ENCODE data around the gene SERPINB6. TPM values are rescaled to one million over a fixed set of nuclear protein-coding genes. Genes with fewer than 3 reads are reported as not detected.

SERPINB6 gene
- total RNA-seq, 3 donors from 2014 or later (not counting 1 experiment from before 2014, with no cell fraction given): 120 to 135 (median 129) TPM

GRCh38 chr6:2900821-2901644 lies 70.3 kb downstream of the SERPINB6 start:
- Mint-ChIP-seq H3K4me3 (peak overlapping the region; percentile 99), H3K9me3 (no peaks in the 10 kb centered on the region), H3K27me3 (ENCODE audit: low read depth in 2 of 2) (no peaks in the 10 kb centered on the region), H3K4me1 (peaks cover 55 to 56% of the 10 kb centered on the region in 2 donors), H3K27ac (peak overlapping the region; percentile 89 to 95), H3K36me3 (peaks cover 15% of the 10 kb centered on the region)
- DNase-seq (peak in 1 of 2 donors; percentile 39), ATAC-seq (peak; percentile 17 to 36 (median 31))
- no peaks in the 10 kb centered on the region for H3K9me3 ChIP-seq (ENCODE audit: control insufficient read depth, insufficient read depth, low read length)
- H3K27me3 ChIP-seq (ENCODE audit: control insufficient read depth, insufficient read depth, low read length): no peaks in the 10 kb centered on the region
- H3K4me3 ChIP-seq (ENCODE audit: low read length): peak overlapping the region; percentile 97
- H3K36me3 ChIP-seq (ENCODE audit: control insufficient read depth, insufficient read depth, low read length): peaks cover 25% of the 10 kb centered on the region
- 43% methylated on average over 9 of the region's 12 CpGs for WGBS (ENCODE audit: insufficient coverage)
- H3K4me1 ChIP-seq (ENCODE audit: control insufficient read depth, insufficient read depth, low read length): peaks cover 47% of the 10 kb centered on the region
- intact Hi-C loops (cut with micrococcal nuclease): loop anchor here (5.0 kb wide), 1 partner anchor 41 kb away; no protein-coding TSS in a partner anchor
- H3K27ac ChIP-seq (ENCODE audit: low read length): no peak overlapping the region
- no peak for TF ChIP-seq CTCF (IDR thresholded peaks at IDR 0.05)

DNA sequence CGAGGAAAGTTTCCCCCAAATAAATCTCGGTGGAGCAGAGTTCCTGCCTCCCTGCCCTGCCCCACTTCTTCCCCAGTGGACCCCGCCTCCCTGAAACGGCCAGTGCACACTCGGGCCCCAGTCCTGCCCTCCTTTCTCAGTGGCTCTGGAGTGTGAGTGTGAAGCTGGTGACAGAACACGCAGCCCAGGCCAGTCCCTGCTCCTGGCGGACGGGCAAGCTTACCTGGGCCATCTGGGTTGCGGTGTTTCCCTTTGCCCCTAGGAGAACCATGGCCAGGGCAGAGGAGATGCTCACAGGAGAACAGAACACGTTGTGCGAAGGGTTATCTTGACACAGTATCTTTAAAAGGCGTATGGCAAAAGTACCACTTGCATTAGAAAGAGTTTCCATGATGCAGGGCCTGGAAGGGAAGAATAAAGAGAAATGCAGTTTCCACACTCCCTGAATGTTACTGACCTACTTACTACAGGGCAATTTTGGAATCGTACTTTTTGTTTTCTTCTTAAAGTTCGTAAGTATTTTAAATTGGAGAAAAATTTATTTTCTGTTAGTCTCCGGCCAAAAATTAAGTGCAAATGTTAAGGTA lies 71.1 kb downstream of the SERPINB6 start:
- Histone ChIP-seq H3K27ac (ENCODE audit: low read length) (peak overlapping the region; percentile 13), H3K4me1 (ENCODE audit: control insufficient read depth, insufficient read depth, low read length) (peaks cover 47% of the 10 kb centered on the region), H3K9me3 (ENCODE audit: control insufficient read depth, insufficient read depth, low read length) (no peaks in the 10 kb centered on the region), H3K27me3 (ENCODE audit: control insufficient read depth, insufficient read depth, low read length) (no peaks in the 10 kb centered on the region), H3K36me3 (ENCODE audit: control insufficient read depth, insufficient read depth, low read length) (peaks cover 32% of the 10 kb centered on the region), H3K4me3 (ENCODE audit: low read length) (peak overlapping the region; percentile 97)
- H3K27me3 Mint-ChIP-seq (ENCODE audit: low read depth in 2 of 2): no peaks in the 10 kb centered on the region
- intact Hi-C loops (cut with micrococcal nuclease): loop anchor here (5.0 kb wide), 1 partner anchor 42 kb away; no protein-coding TSS in a partner anchor
- no peaks in the 10 kb centered on the region for H3K9me3 Mint-ChIP-seq
- peaks cover 18% of the 10 kb centered on the region for H3K36me3 Mint-ChIP-seq
- peak in 1 of 2 donors; percentile 27 for DNase-seq
- peak overlapping the region; percentile 99 for H3K4me3 Mint-ChIP-seq
- WGBS (ENCODE audit: insufficient coverage): 61% methylated on average over 14 of the region's 15 CpGs
- peaks cover 57 to 59% of the 10 kb centered on the region in 2 donors for H3K4me1 Mint-ChIP-seq
- H3K27ac Mint-ChIP-seq: peak overlapping the region; percentile 89 to 95
- TF ChIP-seq CTCF (IDR thresholded peaks at IDR 0.05): no peak
- ATAC-seq: no peak

DNA sequence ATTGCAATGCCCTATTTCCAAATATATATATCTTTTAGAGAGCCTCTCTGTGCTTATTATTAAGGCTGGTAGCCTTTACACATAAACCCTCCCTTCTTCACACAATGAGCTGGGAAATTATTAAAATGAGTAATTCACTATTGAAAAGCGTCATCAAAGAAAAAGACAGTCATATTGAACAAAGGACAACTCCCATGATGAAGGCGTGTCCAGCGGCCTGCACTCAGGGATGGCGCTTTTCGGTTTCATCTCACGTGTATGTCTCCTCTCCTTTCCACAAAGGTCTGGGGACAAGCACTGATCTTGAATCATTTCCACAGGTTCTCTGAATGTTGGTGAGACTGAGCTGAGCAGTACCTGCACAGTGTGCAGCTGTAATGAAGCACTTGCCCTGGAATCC lies 71.8 kb downstream of the SERPINB6 start:
- Mint-ChIP-seq H3K27me3 (ENCODE audit: low read depth in 2 of 2) (no peaks in the 10 kb centered on the region), H3K9me3 (no peaks in the 10 kb centered on the region), H3K27ac (peak overlapping the region; percentile 81 to 89), H3K4me1 (peaks cover 57 to 59% of the 10 kb centered on the region in 2 donors), H3K36me3 (peaks cover 18% of the 10 kb centered on the region), H3K4me3 (peak overlapping the region; percentile 99)
- ATAC-seq (no peak), DNase-seq (peak in 1 of 2 donors; percentile 41)
- H3K27ac ChIP-seq (ENCODE audit: low read length): no peak overlapping the region
- H3K4me1 ChIP-seq (ENCODE audit: control insufficient read depth, insufficient read depth, low read length): peaks cover 47% of the 10 kb centered on the region
- intact Hi-C loops (cut with micrococcal nuclease): no loop called here
- no peak overlapping the region for H3K4me3 ChIP-seq (ENCODE audit: low read length)
- TF ChIP-seq CTCF (IDR thresholded peaks at IDR 0.05): no peak
- no peaks in the 10 kb centered on the region for H3K9me3 ChIP-seq (ENCODE audit: control insufficient read depth, insufficient read depth, low read length)
- no peaks in the 10 kb centered on the region for H3K27me3 ChIP-seq (ENCODE audit: control insufficient read depth, insufficient read depth, low read length)
- whole genome bisulfite sequencing (ENCODE audit: insufficient coverage): 65% methylated on average over 6 of the region's 6 CpGs
- peaks cover 39% of the 10 kb centered on the region for H3K36me3 ChIP-seq (ENCODE audit: control insufficient read depth, insufficient read depth, low read length)

Other genes starting within 250 kb of the SERPINB6 start
- gene MYLK4, start 220.6 kb downstream of the SERPINB6 start, total RNA-seq: 1 to 10 TPM in 1 of 3 donors, under 1 TPM in 2; 0.45 to 1.1 (median 0.88) TPM
- 10 to 100 TPM; 27.9 to 34.8 (median 30.5) TPM for gene WRNIP1, start 206.2 kb downstream of the SERPINB6 start, total RNA-seq
- 10 to 100 TPM; 74.8 to 80.2 (median 78.1) TPM for gene SERPINB1, start 129.7 kb downstream of the SERPINB6 start, total RNA-seq
- 10 to 100 TPM; 34.9 to 54.3 (median 47.3) TPM for gene SERPINB9, start 68.3 kb downstream of the SERPINB6 start, total RNA-seq
- gene NQO2, start 28.3 kb upstream of the SERPINB6 start, total RNA-seq: 10 to 100 TPM; 13.1 to 21.7 (median 16.2) TPM
- gene RIPK1, start 96.9 kb upstream of the SERPINB6 start, total RNA-seq: 10 to 100 TPM; 30.9 to 44.8 (median 34.5) TPM
- gene BPHL, start 147.1 kb upstream of the SERPINB6 start, total RNA-seq: 1 to 10 TPM; 2.9 to 5.9 (median 5.7) TPM
- gene TUBB2A, start 186.0 kb upstream of the SERPINB6 start, total RNA-seq: 10 to 100 TPM in 2 of 3 donors, 1 to 10 TPM in 1; 9.2 to 13.2 (median 11.4) TPM